GM12873 (cell line): ENCODE measurements around the gene CA5A.

Experiments used
- CTCF ChIP-seq: IDR thresholded peaks from 2 replicates; pipeline ENCODE4 v1.5.1; 2012; ENCODE audit warnings: low read depth, mild to moderate bottlenecking, moderate library complexity, low read length, control low read depth; ENCODE audit not compliant: insufficient read depth; ENCODE audit errors: missing control alignments

CA5A gene

DNA sequence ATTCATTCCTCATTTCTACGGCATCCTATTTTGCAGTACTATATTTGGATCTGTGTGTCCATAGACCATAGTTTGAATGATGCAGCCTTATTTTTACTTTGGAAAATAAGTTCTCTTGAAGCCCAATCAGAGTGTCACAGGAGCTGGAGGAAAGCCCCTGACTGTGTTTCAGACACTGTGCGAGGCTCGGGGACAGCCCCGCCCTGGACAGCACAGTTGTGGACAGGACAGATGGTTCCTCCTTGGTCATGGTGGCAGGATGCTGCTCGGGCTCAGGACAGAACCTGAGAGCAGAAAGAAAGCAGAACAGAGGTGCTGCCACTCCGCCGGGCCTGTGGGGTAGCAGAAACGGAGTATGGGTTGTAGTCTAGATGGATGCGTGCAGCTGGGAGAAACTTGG, 37.8 kb upstream of the CA5A start:
- TF ChIP-seq CTCF: no peak

DNA sequence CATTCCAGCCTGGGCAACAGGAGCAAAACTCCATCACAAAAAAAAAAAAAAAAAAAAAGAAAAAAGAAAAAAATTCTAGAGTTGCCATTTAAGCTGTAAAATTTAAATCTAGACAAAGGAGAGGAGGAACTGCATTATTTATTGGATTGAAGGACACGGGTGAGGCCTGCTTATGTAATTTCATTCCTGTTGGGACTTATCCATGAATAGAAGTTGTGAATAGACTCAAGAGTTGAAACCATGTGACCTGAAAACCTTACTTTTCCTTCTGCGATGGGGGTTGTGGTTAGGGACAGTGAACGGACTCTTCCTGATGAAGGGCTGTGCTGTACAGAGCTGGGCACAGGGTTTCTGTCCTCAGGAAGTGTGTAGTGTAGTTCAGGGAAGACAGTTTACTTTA, 37.4 kb upstream of the CA5A start:
- TF ChIP-seq CTCF: no peak

- TF ChIP-seq CTCF: no peak
These were observed 35.6 kb upstream of the CA5A start for GRCh38 chr16:87971933-87972332.

GRCh38 chr16:87970186-87970585, 33.9 kb upstream of the CA5A start:
- TF ChIP-seq CTCF: no peak

DNA sequence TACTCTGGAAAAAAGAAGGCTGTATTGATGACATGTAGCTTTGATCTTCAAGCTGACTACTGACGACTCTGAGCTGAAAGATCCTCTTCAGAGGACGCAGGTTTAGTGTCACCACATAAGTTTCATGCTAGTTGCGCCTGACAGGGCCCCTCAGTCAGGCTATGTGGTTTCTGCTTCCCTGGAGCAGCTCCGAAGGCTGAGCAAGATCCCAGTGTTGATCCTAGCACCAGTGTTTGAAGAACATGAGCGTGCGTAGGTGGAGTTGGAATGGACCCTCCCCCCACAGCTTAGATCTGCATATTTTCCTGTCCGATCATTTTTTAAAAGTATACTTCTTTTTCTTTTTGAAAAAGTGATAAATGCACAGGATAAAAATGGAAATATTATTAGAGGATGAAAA, 32.2 kb upstream of the CA5A start:
- no peak for TF ChIP-seq CTCF

GRCh38 chr16:87966685-87967185, 30.4 kb upstream of the CA5A start:
- no peak for TF ChIP-seq CTCF

GRCh38 chr16:87966064-87966645, 29.8 kb upstream of the CA5A start:
- TF ChIP-seq CTCF: no peak
